ENCODE results near the gene ERAP2.
"Not testable (repeated sequence)": the region's sequence is repeated elsewhere in the genome, so short reads cannot be mapped to it uniquely, and the experiment has no call there.

Gene ERAP2

GRCh38 chr5:96863949-96864584 is 12.2 kb upstream of the ERAP2 start:
- DNase-seq (ENCODE audit: low spot score) = no peak

DNA sequence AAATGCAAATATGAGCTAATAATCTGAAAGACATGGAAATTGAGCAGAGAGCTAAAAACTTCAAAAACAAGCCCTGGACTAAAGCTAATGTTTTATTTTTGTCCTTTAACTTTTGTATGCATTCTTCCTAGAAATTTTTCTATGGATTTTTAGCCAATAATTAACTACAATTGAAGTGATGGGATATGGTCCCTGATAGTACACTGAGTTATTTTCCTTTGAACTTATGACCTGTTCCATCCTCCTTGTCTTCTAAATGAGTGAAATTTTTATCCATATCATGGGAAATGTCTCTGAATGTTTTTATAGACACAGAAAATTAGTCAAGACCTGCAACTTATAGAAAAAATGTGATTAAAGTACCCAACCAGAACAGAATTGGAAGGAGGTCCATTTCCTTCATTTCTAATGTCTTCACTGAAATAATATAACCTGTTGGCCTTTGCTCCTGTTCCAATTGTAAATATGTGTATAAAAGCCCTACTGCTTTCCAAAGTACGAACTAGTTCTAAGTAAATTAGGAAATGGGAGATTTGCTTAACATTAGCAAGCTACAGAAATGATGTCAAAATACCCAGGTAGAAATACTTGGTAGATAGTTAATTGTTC is 11.3 kb upstream of the ERAP2 start:
- DNase-seq (ENCODE audit: low spot score) = no peak

- DNase-seq (ENCODE audit: low spot score) = peak; percentile 34
Measured at GRCh38 chr5:96868603-96869371, 7.5 kb upstream of the ERAP2 start.

GRCh38 chr5:96869372-96869641 is 7.0 kb upstream of the ERAP2 start:
- no peak for DNase-seq (ENCODE audit: low spot score)

GRCh38 chr5:96870094-96871026 is 5.9 kb upstream of the ERAP2 start:
- no peak for DNase-seq (ENCODE audit: low spot score)

GRCh38 chr5:96871027-96871399 is 5.3 kb upstream of the ERAP2 start:
- no peak for DNase-seq (ENCODE audit: low spot score)

- no peak for DNase-seq (ENCODE audit: low spot score)
Measured at GRCh38 chr5:96871686-96872085, 4.6 kb upstream of the ERAP2 start.

DNA sequence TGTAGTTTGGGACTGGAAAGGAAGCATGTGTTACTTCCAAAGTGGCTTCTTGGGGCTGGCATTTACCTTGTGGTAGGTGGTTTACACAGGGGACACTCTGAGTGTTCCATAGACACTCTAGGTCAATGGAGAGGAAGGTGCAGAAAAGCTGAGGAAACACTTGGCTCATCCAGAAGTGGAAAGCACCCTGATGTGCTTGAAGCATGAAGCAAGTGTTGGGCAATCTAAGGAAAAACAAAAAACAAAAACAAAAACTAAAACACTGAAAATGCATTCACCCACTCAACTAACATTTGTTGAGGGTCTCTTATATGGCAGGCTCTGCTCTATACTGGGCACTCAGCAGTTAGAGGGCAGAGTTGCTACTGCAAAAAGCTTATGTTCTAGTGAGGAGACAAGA is 2.9 kb upstream of the ERAP2 start:
- DNase-seq (ENCODE audit: low spot score) = no peak

GRCh38 chr5:96874631-96875030 is 1.7 kb upstream of the ERAP2 start:
- no peak for DNase-seq (ENCODE audit: low spot score)

DNA sequence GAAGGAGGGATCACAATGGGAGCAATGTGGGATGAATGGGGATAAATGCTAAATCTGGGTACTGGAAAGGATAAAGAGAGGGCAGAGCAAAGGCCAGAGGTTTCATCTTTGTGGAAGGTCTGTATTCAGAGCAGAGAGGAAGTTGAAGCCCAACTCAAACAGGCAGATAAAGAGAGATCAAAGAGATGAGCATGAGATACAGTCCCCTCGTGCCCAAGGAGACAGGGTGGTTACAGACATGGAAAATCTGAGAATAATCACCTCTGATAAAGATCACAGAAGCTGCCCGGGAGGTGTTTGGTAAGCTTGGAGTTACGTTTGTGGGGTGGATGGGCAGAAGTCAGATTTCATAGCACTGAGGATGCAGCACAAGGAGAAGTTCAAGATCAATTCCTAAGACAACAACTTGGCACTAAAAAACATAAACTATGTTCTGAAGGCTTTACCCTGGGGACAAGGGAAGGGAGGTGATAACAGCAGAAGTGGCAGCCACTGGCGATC is 459 bp upstream of the ERAP2 start:
- no peak for DNase-seq (ENCODE audit: low spot score)

DNA sequence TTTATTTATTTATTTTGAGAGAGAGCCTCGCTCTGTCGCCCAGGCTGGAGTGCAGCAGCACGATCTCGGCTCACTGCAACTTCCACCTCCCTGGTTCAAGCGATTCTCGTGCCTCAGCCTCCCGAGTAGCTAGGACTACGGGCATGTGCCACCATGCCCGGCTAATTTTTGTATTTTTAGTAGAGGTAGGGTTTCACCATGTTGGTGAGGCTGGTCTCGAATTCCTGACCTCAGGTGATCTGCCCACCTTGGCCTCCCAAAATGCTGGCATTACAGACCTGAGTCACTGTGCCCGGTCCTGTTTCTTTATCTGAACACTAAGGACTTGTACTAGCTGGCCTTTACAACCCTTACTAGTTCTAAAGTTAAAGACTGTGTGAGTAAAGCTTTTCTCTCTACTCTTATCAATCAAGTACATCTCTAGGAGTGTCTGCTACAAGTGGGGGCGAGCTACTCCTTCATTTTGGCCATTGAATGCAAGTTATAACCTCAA is 723 bp downstream of the ERAP2 start:
- not testable (repeated sequence) for DNase-seq (ENCODE audit: low spot score)

- no peak for DNase-seq (ENCODE audit: low spot score)
Measured at GRCh38 chr5:96879665-96880064, 3.4 kb downstream of the ERAP2 start.

DNA sequence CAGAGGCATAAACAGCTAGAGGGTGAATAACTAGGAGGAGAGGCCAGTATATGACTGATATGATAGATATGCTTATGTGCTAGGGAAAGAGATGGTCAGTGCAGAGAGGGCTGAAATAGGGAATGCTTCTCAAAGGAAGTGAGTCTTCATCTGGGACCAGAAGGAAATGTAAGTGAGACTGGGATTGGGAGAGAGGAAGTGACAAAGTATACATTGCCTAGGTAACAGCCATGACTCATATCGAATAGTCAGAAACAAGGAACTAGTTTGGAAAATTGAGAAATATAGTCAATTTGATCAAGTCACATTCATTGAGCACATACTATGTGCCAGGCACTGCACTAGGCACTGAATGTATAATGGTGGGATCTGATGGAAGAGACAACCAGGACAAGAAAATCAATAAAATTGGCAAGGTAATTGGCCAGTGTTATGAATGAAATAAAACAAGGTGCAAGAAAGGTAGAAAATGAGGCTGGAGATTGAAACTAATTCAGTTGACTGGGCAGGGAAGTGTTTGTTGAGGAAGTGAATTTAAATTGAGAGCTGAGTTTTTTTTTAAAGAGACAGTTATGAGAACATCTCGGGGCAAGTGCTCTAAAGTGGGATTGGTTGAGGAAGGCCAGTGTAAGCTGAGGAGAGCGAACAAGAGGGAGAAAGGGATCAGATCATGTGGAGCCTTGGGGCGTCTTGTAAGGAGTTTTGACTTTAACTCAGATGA is 4.3 kb downstream of the ERAP2 start:
- peak; percentile 30 for DNase-seq (ENCODE audit: low spot score)

- DNase-seq (ENCODE audit: low spot score) = peak; percentile 25
Measured at GRCh38 chr5:96881511-96882115, 5.3 kb downstream of the ERAP2 start.

DNA sequence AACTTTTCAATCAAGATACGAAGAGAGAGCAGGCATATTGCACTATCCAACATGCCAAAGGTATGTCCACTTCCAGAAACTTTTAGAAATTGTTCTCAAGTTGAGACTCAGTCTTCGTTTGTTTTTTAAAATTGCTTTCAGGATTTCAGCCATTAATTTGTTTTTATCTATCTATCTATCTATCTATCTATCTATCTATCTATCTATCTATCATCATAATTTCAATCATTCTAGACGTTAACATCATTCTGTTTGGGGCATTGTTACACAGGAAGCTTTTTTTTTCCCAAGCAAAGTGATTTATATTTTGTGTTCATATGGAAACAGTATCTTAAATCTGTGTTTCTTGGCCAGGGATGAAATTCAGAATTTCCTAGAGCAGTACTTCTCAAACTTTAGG is 7.6 kb downstream of the ERAP2 start:
- DNase-seq (ENCODE audit: low spot score) = no peak

DNA sequence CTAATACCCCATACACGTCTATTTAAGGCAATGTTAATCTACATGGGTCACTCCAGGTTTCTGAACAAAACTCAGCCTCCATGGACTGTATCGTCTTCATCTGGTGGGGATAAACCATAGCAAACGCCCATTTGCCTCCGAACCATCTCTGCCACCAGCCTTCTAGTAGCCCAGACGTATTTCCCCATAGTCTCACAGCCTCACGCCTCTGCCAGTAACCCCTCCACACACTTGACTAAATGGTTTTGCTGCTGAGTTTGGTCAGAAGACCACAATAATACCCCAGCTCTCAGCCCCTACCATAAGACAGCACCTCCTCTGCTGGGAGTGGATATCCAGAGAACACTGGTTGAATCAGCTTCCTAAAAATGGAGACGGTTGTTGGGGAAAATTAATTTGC is 8.7 kb downstream of the ERAP2 start:
- no peak for DNase-seq (ENCODE audit: low spot score)

GRCh38 chr5:96885518-96886338 is 9.4 kb downstream of the ERAP2 start:
- no peak for DNase-seq (ENCODE audit: low spot score)

GRCh38 chr5:96893342-96893741 is 17.0 kb downstream of the ERAP2 start:
- no peak for DNase-seq (ENCODE audit: low spot score)

DNA sequence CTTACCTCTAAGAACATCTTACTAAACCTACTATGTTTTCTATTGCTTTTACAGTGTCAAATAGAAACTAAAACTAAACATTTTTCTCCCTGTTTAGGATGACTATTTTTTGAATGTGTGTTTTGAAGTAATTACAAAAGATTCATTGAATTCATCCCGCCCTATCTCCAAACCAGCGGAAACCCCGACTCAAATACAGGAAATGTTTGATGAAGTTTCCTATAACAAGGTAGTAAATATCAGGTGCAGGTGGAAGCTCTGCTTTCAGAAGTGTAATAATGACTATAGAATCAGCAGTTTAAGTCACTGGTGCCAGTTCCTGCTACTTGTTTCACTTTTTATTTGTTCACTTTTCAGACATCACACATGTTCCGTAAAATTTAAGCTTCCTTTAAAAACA is 20.0 kb downstream of the ERAP2 start:
- DNase-seq (ENCODE audit: low spot score) = no peak

DNA sequence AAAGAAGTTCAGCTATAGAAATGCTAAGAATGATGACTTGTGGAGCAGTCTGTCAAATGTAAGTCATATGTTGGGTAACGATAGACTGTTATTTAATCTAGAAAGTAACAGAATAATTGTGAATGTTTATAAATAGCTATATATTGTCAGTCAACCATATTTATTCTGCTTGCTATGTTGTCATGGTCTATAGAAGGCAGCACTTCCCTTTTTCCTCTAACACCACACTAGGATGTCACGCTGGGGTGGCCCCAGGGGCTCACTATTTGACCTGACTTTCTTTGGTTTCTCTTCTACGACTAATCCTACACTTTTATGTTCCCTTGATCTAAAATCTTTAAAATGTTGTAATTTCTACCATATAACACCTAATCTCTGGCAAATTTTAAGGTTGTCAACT is 20.5 kb downstream of the ERAP2 start:
- no peak for DNase-seq (ENCODE audit: low spot score)
